T-helper 1 cell treated with Interleukin-12 subunit alpha and Interleukin-12 subunit beta and Interleukin-4 antibody, amounts not matched to agents 30 μg/mL and 1 μg/mL, for 36 hours (primary cell): ENCODE measurements around the gene ERVK3-1.
"Not testable (repeated sequence)": the region's sequence is repeated elsewhere in the genome, so short reads cannot be mapped to it uniquely, and the experiment has no call there.

Source experiments
- H3K27ac Mint-ChIP-seq: one replicate; pipeline ENCODE4 v1.8.0; 2021; ENCODE audit warnings: mild to moderate bottlenecking, mixed read lengths
- H3K27me3 Mint-ChIP-seq: one replicate; pipeline ENCODE4 v1.8.0; 2021; ENCODE audit warnings: low read depth, mixed read lengths
- H3K36me3 Mint-ChIP-seq: one replicate; pipeline ENCODE4 v1.8.0; 2021; ENCODE audit warnings: low read depth, mixed read lengths
- H3K4me1 Mint-ChIP-seq: one replicate; pipeline ENCODE4 v1.8.0; 2021; ENCODE audit warnings: low read depth, mixed read lengths
- H3K4me3 Mint-ChIP-seq: one replicate; pipeline ENCODE4 v1.8.0; 2021; ENCODE audit warnings: mild to moderate bottlenecking, moderate library complexity, mixed read lengths
- H3K9me3 Mint-ChIP-seq: one replicate; pipeline ENCODE4 v1.8.0; 2021; ENCODE audit warnings: mixed read lengths

Gene ERVK3-1

GRCh38 chr19:58279925-58280316 lies 25.3 kb upstream of the ERVK3-1 start:
- H3K4me3 Mint-ChIP-seq: peak overlapping the region; percentile 93
- peaks cover 20% of the 10 kb centered on the region for H3K4me1 Mint-ChIP-seq
- H3K36me3 Mint-ChIP-seq: peaks cover 52% of the 10 kb centered on the region
- H3K9me3 Mint-ChIP-seq: peaks cover 7% of the 10 kb centered on the region
- H3K27ac Mint-ChIP-seq: peak overlapping the region; percentile 95
- no peaks in the 10 kb centered on the region for H3K27me3 Mint-ChIP-seq

GRCh38 chr19:58284199-58284598 lies 21.0 kb upstream of the ERVK3-1 start:
- Mint-ChIP-seq H3K4me1 (peaks cover 16% of the 10 kb centered on the region), H3K27ac (no peak overlapping the region), H3K36me3 (peaks cover 59% of the 10 kb centered on the region), H3K4me3 (no peak overlapping the region), H3K27me3 (no peaks in the 10 kb centered on the region), H3K9me3 (no peaks in the 10 kb centered on the region)

- H3K4me1 Mint-ChIP-seq: peaks cover 2% of the 10 kb centered on the region
- H3K36me3 Mint-ChIP-seq: peaks cover 81% of the 10 kb centered on the region
- no peaks in the 10 kb centered on the region for H3K27me3 Mint-ChIP-seq
- H3K4me3 Mint-ChIP-seq: no peak overlapping the region
- peaks cover 47% of the 10 kb centered on the region for H3K9me3 Mint-ChIP-seq
- no peak overlapping the region for H3K27ac Mint-ChIP-seq
These were observed 13.2 kb upstream of the ERVK3-1 start for GRCh38 chr19:58291943-58292342.

- peaks cover 54% of the 10 kb centered on the region for H3K9me3 Mint-ChIP-seq
- H3K27ac Mint-ChIP-seq: no peak overlapping the region
- H3K27me3 Mint-ChIP-seq: no peaks in the 10 kb centered on the region
- no peak overlapping the region for H3K4me3 Mint-ChIP-seq
- peaks cover 80% of the 10 kb centered on the region for H3K36me3 Mint-ChIP-seq
- H3K4me1 Mint-ChIP-seq: peaks cover 2% of the 10 kb centered on the region
These were observed 10.3 kb upstream of the ERVK3-1 start for GRCh38 chr19:58294743-58295374.

GRCh38 chr19:58296104-58296503 lies 9.1 kb upstream of the ERVK3-1 start:
- Mint-ChIP-seq H3K9me3 (peaks cover 61% of the 10 kb centered on the region), H3K4me3 (no peak overlapping the region), H3K36me3 (peaks cover 85% of the 10 kb centered on the region), H3K4me1 (peaks cover 2% of the 10 kb centered on the region), H3K27me3 (no peaks in the 10 kb centered on the region), H3K27ac (no peak overlapping the region)

GRCh38 chr19:58300620-58301019 lies 4.6 kb upstream of the ERVK3-1 start:
- no peaks in the 10 kb centered on the region for H3K27me3 Mint-ChIP-seq
- H3K4me1 Mint-ChIP-seq: peaks cover 11% of the 10 kb centered on the region
- peaks cover 59% of the 10 kb centered on the region for H3K36me3 Mint-ChIP-seq
- peaks cover 33% of the 10 kb centered on the region for H3K9me3 Mint-ChIP-seq
- no peak overlapping the region for H3K27ac Mint-ChIP-seq
- H3K4me3 Mint-ChIP-seq: no peak overlapping the region

GRCh38 chr19:58304255-58304654 lies 922 bp upstream of the ERVK3-1 start:
- H3K4me3 Mint-ChIP-seq: peak overlapping the region; percentile 96
- peaks cover 30% of the 10 kb centered on the region for H3K4me1 Mint-ChIP-seq
- no peaks in the 10 kb centered on the region for H3K27me3 Mint-ChIP-seq
- peak overlapping the region; percentile 96 for H3K27ac Mint-ChIP-seq
- H3K36me3 Mint-ChIP-seq: peaks cover 67% of the 10 kb centered on the region
- H3K9me3 Mint-ChIP-seq: peaks cover 27% of the 10 kb centered on the region

- H3K4me1 Mint-ChIP-seq: peaks cover 33% of the 10 kb centered on the region
- H3K36me3 Mint-ChIP-seq: peaks cover 71% of the 10 kb centered on the region
- no peaks in the 10 kb centered on the region for H3K27me3 Mint-ChIP-seq
- H3K27ac Mint-ChIP-seq: peak overlapping the region; percentile 96
- H3K9me3 Mint-ChIP-seq: peaks cover 26% of the 10 kb centered on the region
- peak overlapping the region; percentile 96 for H3K4me3 Mint-ChIP-seq
These were observed 471 bp upstream of the ERVK3-1 start for GRCh38 chr19:58304748-58305064.

- peaks cover 17% of the 10 kb centered on the region for H3K9me3 Mint-ChIP-seq
- no peaks in the 10 kb centered on the region for H3K27me3 Mint-ChIP-seq
- peak overlapping the region; percentile 96 for H3K27ac Mint-ChIP-seq
- H3K4me3 Mint-ChIP-seq: peak overlapping the region; percentile 96
- H3K36me3 Mint-ChIP-seq: peaks cover 65% of the 10 kb centered on the region
- peaks cover 33% of the 10 kb centered on the region for H3K4me1 Mint-ChIP-seq
These were observed 751 bp downstream of the ERVK3-1 start for GRCh38 chr19:58305932-58306323.

- Mint-ChIP-seq H3K4me1 (peaks cover 36% of the 10 kb centered on the region), H3K27ac (no peak overlapping the region), H3K4me3 (no peak overlapping the region), H3K27me3 (no peaks in the 10 kb centered on the region), H3K36me3 (peaks cover 69% of the 10 kb centered on the region), H3K9me3 (peaks cover 8% of the 10 kb centered on the region)
These were observed 2.6 kb downstream of the ERVK3-1 start for GRCh38 chr19:58307736-58308135.

GRCh38 chr19:58310685-58311084 lies 5.5 kb downstream of the ERVK3-1 start:
- peaks cover 81% of the 10 kb centered on the region for H3K36me3 Mint-ChIP-seq
- not testable (repeated sequence) for H3K27me3 Mint-ChIP-seq, H3K4me3 Mint-ChIP-seq, H3K27ac Mint-ChIP-seq, H3K9me3 Mint-ChIP-seq
- peaks cover 25% of the 10 kb centered on the region for H3K4me1 Mint-ChIP-seq

GRCh38 chr19:58311345-58311865 lies 6.2 kb downstream of the ERVK3-1 start:
- no peak overlapping the region for H3K27ac Mint-ChIP-seq
- H3K9me3 Mint-ChIP-seq: peaks cover 5% of the 10 kb centered on the region
- H3K36me3 Mint-ChIP-seq: peaks cover 76% of the 10 kb centered on the region
- peaks cover 19% of the 10 kb centered on the region for H3K4me1 Mint-ChIP-seq
- H3K4me3 Mint-ChIP-seq: no peak overlapping the region
- no peaks in the 10 kb centered on the region for H3K27me3 Mint-ChIP-seq

GRCh38 chr19:58315580-58315979 lies 10.4 kb downstream of the ERVK3-1 start:
- H3K27ac Mint-ChIP-seq: no peak overlapping the region
- peaks cover 40% of the 10 kb centered on the region for H3K36me3 Mint-ChIP-seq
- no peak overlapping the region for H3K4me3 Mint-ChIP-seq
- no peaks in the 10 kb centered on the region for H3K27me3 Mint-ChIP-seq
- peaks cover 3% of the 10 kb centered on the region for H3K4me1 Mint-ChIP-seq
- H3K9me3 Mint-ChIP-seq: peaks cover 5% of the 10 kb centered on the region

- no peaks in the 10 kb centered on the region for H3K27me3 Mint-ChIP-seq
- H3K4me3 Mint-ChIP-seq: no peak overlapping the region
- H3K27ac Mint-ChIP-seq: no peak overlapping the region
These were observed 12.4 kb downstream of the ERVK3-1 start for GRCh38 chr19:58317476-58318072.

GRCh38 chr19:58318297-58318696 lies 13.1 kb downstream of the ERVK3-1 start:
- no peaks in the 10 kb centered on the region for H3K9me3 Mint-ChIP-seq
- no peak overlapping the region for H3K4me3 Mint-ChIP-seq
- no peaks in the 10 kb centered on the region for H3K27me3 Mint-ChIP-seq
- H3K36me3 Mint-ChIP-seq: peaks cover 26% of the 10 kb centered on the region
- H3K27ac Mint-ChIP-seq: no peak overlapping the region
- peaks cover 3% of the 10 kb centered on the region for H3K4me1 Mint-ChIP-seq

More at GRCh38 chr19:58317476-58318072, 12.4 kb downstream of the ERVK3-1 start:
- Mint-ChIP-seq H3K36me3 (peaks cover 28% of the 10 kb centered on the region), H3K9me3 (no peaks in the 10 kb centered on the region), H3K4me1 (peaks cover under 1% of the 10 kb centered on the region)
